Liver (tissue), 9 donors: ENCODE measurements around the gene SUSD4. TPM values are rescaled to one million over a fixed set of nuclear protein-coding genes. Genes with fewer than 3 reads are reported as not detected.

ENCODE experiments used
- DNase-seq: peaks from one replicate; pipeline ENCODE4 v3.0.0-alpha.2; 2017; ENCODE audit warnings: low spot score
- H3K27ac ChIP-seq, 2 donors: one replicate each; pipeline ENCODE4 v1.7.0; 2013; ENCODE audit warnings: inconsistent platforms in 2 of 2, low read length in 2 of 2, control low read depth in 1 of 2, low read depth in 1 of 2, mild to moderate bottlenecking in 1 of 2
- H3K27me3 ChIP-seq, 4 donors: one replicate each; pipeline versions ENCODE4 v1.6.1 to v1.7.0; 2013; ENCODE audit warnings: low read length in 3 of 4, inconsistent platforms in 1 of 4, mild to moderate bottlenecking in 1 of 4, moderate library complexity in 1 of 4; ENCODE audit not compliant: control insufficient read depth in 4 of 4, insufficient read depth in 4 of 4
- H3K36me3 ChIP-seq, 4 donors: one replicate each; pipeline versions ENCODE4 v1.6.1 to v1.7.0; 2013; ENCODE audit warnings: low read length in 3 of 4, mild to moderate bottlenecking in 3 of 4, low read depth in 1 of 4, moderate library complexity in 1 of 4; ENCODE audit not compliant: control insufficient read depth in 4 of 4, insufficient read depth in 3 of 4
- H3K4me1 ChIP-seq, 4 donors: one replicate each; pipeline versions ENCODE4 v1.6.1 to v1.7.0; 2013; ENCODE audit warnings: low read length in 3 of 4, mild to moderate bottlenecking in 3 of 4, moderate library complexity in 1 of 4; ENCODE audit not compliant: control insufficient read depth in 4 of 4, insufficient read depth in 4 of 4
- H3K4me3 ChIP-seq, 3 donors: one replicate each; pipeline versions ENCODE4 v1.6.1 to v1.7.0; 2013; ENCODE audit warnings: low read length in 3 of 3, control low read depth in 1 of 3, low read depth in 1 of 3, mild to moderate bottlenecking in 1 of 3
- H3K9ac ChIP-seq, 2 donors: one replicate each; pipeline ENCODE4 v1.7.0; 2013; ENCODE audit warnings: low read length in 2 of 2, mild to moderate bottlenecking in 2 of 2, moderate library complexity in 2 of 2, control low read depth in 1 of 2, low read depth in 1 of 2
- H3K9me3 ChIP-seq, 4 donors: one replicate each; pipeline versions ENCODE4 v1.6.1 to v1.7.0; 2013; ENCODE audit warnings: low read length in 3 of 4; ENCODE audit not compliant: control insufficient read depth in 4 of 4
- CTCF ChIP-seq: fragments of 150-350 bp; IDR thresholded peaks from 2 replicates; pipeline ENCODE4 v1.5.1; 2017; ENCODE audit warnings: improper control_type of control experiment, low read depth, low read length; ENCODE audit not compliant: missing input control
- EGR1 ChIP-seq, 2 donors: IDR thresholded peaks; 2 replicates each; pipeline ENCODE4 v1.6.1; 2016 to 2018; ENCODE audit warnings: antibody characterized with exemption in 2 of 2, low read depth in 2 of 2
- FOXA1 ChIP-seq: IDR thresholded peaks from 2 replicates; pipeline ENCODE4 v1.6.1; 2016; ENCODE audit warnings: antibody characterized with exemption
- FOXA2 ChIP-seq: IDR thresholded peaks from 2 replicates; pipeline ENCODE4 v1.6.1; 2016; ENCODE audit warnings: antibody characterized with exemption
- GABPA ChIP-seq, 2 donors: IDR thresholded peaks in 1 of 2; conservative IDR thresholded peaks in 1 of 2; 2 replicates each; pipeline ENCODE4 v1.6.1; 2016; ENCODE audit warnings: antibody characterized with exemption in 2 of 2, mild to moderate bottlenecking in 1 of 2, moderate library complexity in 1 of 2
- HNF4A ChIP-seq, 2 donors: conservative IDR thresholded peaks; 2 replicates each; pipeline ENCODE4 v1.6.1; 2016; ENCODE audit warnings: antibody characterized with exemption in 2 of 2, mild to moderate bottlenecking in 2 of 2
- JUND ChIP-seq, 2 donors: IDR thresholded peaks; 2 replicates each; pipeline ENCODE4 v1.6.1; 2016; ENCODE audit warnings: antibody characterized with exemption in 2 of 2
- MAX ChIP-seq: IDR thresholded peaks from 2 replicates; pipeline ENCODE4 v1.6.1; 2016; ENCODE audit warnings: antibody characterized with exemption
- NR2F2 ChIP-seq: IDR thresholded peaks from 2 replicates; pipeline ENCODE4 v1.6.1; 2016; ENCODE audit warnings: antibody characterized with exemption
- RAD21 ChIP-seq, 2 donors: IDR thresholded peaks; 2 replicates each; pipeline ENCODE4 v1.6.1; 2016; ENCODE audit warnings: antibody characterized with exemption in 2 of 2, mild to moderate bottlenecking in 2 of 2
- REST ChIP-seq: IDR thresholded peaks from 2 replicates; pipeline ENCODE4 v1.6.1; 2016; ENCODE audit warnings: antibody characterized with exemption, mild to moderate bottlenecking
- RXRA ChIP-seq, 2 donors: IDR thresholded peaks; 2 replicates each; pipeline ENCODE4 v1.6.1; 2017 to 2018; ENCODE audit warnings: antibody characterized with exemption in 2 of 2, mild to moderate bottlenecking in 1 of 2
- SP1 ChIP-seq: IDR thresholded peaks from 2 replicates; pipeline ENCODE4 v1.6.1; 2018; ENCODE audit warnings: antibody characterized with exemption, mild to moderate bottlenecking
- TAF1 ChIP-seq: conservative IDR thresholded peaks from 2 replicates; pipeline ENCODE4 v1.6.1; 2016; ENCODE audit warnings: antibody characterized with exemption, mild to moderate bottlenecking
- YY1 ChIP-seq: IDR thresholded peaks from 2 replicates; pipeline ENCODE4 v1.6.1; 2016; ENCODE audit warnings: antibody characterized with exemption, mild to moderate bottlenecking
- ZBTB33 ChIP-seq: IDR thresholded peaks from 2 replicates; pipeline ENCODE4 v1.6.1; 2016; ENCODE audit warnings: antibody characterized with exemption
- WGBS: extraction: QIAGEN DNeasy Blood & Tissue Kit; methylation state at CpG from one replicate; pipeline ENCODE4 v1.1.7; 2013; 5-methylcytosine and 5-hydroxymethylcytosine counted together
- polyA plus RNA-seq, 2 donors: library from polyadenylated mRNA; stranded (reverse) in 1 of 2; unstranded in 1 of 2; fragments of 200-250 nt in 1 of 2; fragments of >200 nt in 1 of 2; fragmentation: Nextera tagmentation in 1 of 2; extraction: Ambion mirVana in 1 of 2; gene quantifications; one replicate each; pipeline versions ENCODE4 v1.2.1 to v1.2.3, GENCODE V29; 2013 to 2015
- total RNA-seq, 2 donors: library from RNA; depleted of rRNA; stranded (reverse); fragments of >200 nt; gene quantifications; one replicate each; pipeline ENCODE4 v1.2.3, GENCODE V29; 2014
- donor health status: healthy.
- donor health status: healthy.
- donor health status: healthy.
- donor health status: healthy.
- donor health status: healthy.

The SUSD4 gene
- total and polyA plus RNA-seq, 4 donors: 1.1 to 3.8 (median 1.8) TPM

- no peaks in the 10 kb centered on the region for H3K27me3 ChIP-seq
- peaks cover 0 to 2% (median 0%) of the 10 kb centered on the region in 4 donors for H3K4me1 ChIP-seq
- H3K4me3 ChIP-seq: no peak overlapping the region
- 90% methylated on average over 3 of the region's 3 CpGs for WGBS
- no peaks in the 10 kb centered on the region for H3K9me3 ChIP-seq
- H3K27ac ChIP-seq: no peak overlapping the region
- no peaks in the 10 kb centered on the region for H3K36me3 ChIP-seq
- no peak overlapping the region for H3K9ac ChIP-seq
- TF ChIP-seq YY1: no peak
- TF ChIP-seq FOXA1: no peak
- no peak for TF ChIP-seq FOXA2
- no peak for TF ChIP-seq HNF4A (conservative IDR thresholded peaks at IDR 0.05)
- no peak for TF ChIP-seq JUND (IDR thresholded peaks at IDR 0.05)
- no peak for TF ChIP-seq TAF1
- TF ChIP-seq REST: no peak
- no peak for TF ChIP-seq GABPA (IDR thresholded peaks at IDR 0.05 in 1 of 2, conservative IDR thresholded peaks at IDR 0.05 in 1 of 2)
- DNase-seq: no peak
Observed at GRCh38 chr1:223311826-223312225, 52.1 kb downstream of the SUSD4 start.

GRCh38 chr1:223308136-223308535, 55.8 kb downstream of the SUSD4 start:
- Histone ChIP-seq H3K36me3 (no peaks in the 10 kb centered on the region), H3K4me3 (no peak overlapping the region), H3K4me1 (peaks cover 0 to 2% (median 0%) of the 10 kb centered on the region in 4 donors), H3K27me3 (no peaks in the 10 kb centered on the region), H3K9ac (no peak overlapping the region), H3K27ac (no peak overlapping the region), H3K9me3 (no peaks in the 10 kb centered on the region)
- 78% methylated on average over 2 of the region's 2 CpGs for WGBS
- TF ChIP-seq GABPA (IDR thresholded peaks at IDR 0.05 in 1 of 2, conservative IDR thresholded peaks at IDR 0.05 in 1 of 2) (no peak), ZBTB33 (no peak), NR2F2 (no peak), FOXA2 (no peak), SP1 (no peak), EGR1 (IDR thresholded peaks at IDR 0.05; ENCODE audit: low read depth in 2 of 2) (no peak), TAF1 (no peak), HNF4A (conservative IDR thresholded peaks at IDR 0.05) (no peak), FOXA1 (no peak), CTCF (no peak), RXRA (IDR thresholded peaks at IDR 0.05) (no peak), REST (no peak), RAD21 (IDR thresholded peaks at IDR 0.05) (no peak), MAX (no peak)
- DNase-seq: no peak
